GM19043 (cell line): ENCODE results near the gene SURF6.
"Not testable (repeated sequence)": the region's sequence is repeated elsewhere in the genome, so short reads cannot be mapped to it uniquely, and the experiment has no call there.

ENCODE experiments used
- ATAC-seq: cut with Tn5 transposase; IDR thresholded peaks from one replicate; pipeline ENCODE4 v1.9.1; 2021; ENCODE audit warnings: low read depth; ENCODE audit not compliant: unreplicated experiment

The SURF6 gene

GRCh38 chr9:133301253-133302230 lies 34.4 kb downstream of the SURF6 start:
- no peak for ATAC-seq

- not testable (repeated sequence) for ATAC-seq
Measured at GRCh38 chr9:133299996-133300395, 36.0 kb downstream of the SURF6 start.

- no peak for ATAC-seq
Measured at GRCh38 chr9:133294257-133294656, 41.7 kb downstream of the SURF6 start.

GRCh38 chr9:133290751-133291302 lies 45.2 kb downstream of the SURF6 start:
- no peak for ATAC-seq

GRCh38 chr9:133286523-133286922 lies 49.5 kb downstream of the SURF6 start:
- ATAC-seq, result no peak

- ATAC-seq, result no peak
Measured at GRCh38 chr9:133285252-133285775, 50.7 kb downstream of the SURF6 start.

GRCh38 chr9:133284362-133284761 lies 51.6 kb downstream of the SURF6 start:
- no peak for ATAC-seq

GRCh38 chr9:133283255-133284032 lies 52.5 kb downstream of the SURF6 start:
- not testable (repeated sequence) for ATAC-seq

- ATAC-seq, result no peak
Measured at GRCh38 chr9:133282464-133283238, 53.3 kb downstream of the SURF6 start.

- ATAC-seq, result no peak
Measured at GRCh38 chr9:133280392-133280791, 55.6 kb downstream of the SURF6 start.
